NCI-H146 (cell line): ENCODE results near the gene SLC8A1.

Experiments
- DNase-seq: peaks from one replicate; lab custom pipeline; 2025; lab: John Stamatoyannopoulos, UW

The SLC8A1 gene

DNA sequence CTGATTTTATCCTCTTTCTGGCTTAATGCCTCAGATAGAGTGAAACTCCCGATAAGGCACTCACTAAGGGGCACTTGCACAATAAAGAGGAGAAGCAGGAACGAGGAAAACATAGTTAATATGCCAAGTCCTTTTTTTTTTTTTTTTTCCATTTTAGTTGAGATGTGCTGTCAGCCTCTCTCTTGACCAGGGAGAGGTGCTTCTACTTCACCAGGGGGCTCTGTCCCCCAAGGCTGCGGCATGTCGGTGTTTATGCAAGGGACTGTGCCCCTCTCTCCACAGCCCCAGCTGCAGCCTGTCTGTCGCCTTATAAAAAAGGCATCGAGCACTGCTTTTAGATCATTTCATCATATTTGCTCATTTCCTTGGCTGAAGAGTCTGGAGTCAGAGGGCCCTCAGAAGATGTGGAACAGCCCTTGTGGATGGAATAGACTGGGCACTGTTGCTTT, 178.1 kb downstream of the SLC8A1 start:
- DNase-seq = no peak

DNA sequence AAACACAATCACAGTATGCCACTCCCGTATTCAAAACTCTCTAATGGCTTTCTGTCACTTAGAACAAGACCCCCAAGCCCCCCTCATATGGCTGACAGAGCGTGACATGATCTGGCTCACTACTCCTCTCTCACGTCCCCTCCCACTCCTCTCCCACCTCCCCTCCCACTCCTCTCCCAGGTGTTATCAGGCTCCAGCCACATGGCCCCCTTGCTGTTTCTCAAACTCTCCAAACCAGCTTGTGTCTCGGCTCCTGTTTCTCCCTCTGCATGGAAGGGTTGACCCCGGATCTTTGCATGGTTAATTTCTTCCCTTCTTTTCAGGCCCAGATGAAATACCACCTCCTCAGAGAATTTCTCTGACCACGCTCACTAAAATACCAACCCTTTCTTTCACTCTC, 180.8 kb downstream of the SLC8A1 start:
- DNase-seq = no peak

DNA sequence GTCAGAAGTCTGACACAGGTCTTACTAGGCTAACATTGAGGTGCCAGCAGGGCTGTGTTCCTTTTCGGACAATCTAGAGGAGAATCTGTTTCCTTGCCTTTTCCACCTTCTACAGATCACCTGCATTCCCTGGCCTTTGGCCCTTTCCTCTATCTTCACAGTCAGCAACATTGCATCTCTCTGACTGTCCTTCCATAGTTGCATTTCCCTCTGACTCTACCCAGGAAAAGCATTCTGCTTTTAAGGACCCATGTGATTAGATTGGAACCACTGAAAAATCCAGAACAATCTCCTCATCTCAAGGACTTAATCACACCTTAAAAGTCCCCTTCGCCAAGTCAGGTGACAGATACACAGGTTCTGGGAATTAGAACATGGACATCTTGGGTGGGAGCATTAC, 181.5 kb downstream of the SLC8A1 start:
- DNase-seq = no peak

DNA sequence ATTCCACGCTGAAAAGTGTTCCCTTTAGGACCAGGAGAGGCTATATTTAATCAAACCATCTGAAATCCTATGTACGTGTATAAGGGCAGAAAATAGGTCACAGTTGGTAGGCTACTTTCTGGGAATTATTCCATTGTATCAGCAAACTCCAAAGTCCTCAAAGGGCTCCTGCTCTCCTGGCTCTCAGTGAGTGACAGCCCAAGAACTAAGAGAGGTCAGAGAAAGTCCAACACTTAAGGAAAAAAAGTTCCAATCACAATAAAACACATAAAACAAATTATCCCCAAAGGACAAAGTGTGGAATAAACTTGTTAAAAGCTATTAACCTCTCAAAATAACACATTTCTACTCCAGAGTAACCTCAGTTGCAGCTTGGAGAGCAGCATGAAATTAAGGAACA, 183.3 kb downstream of the SLC8A1 start:
- DNase-seq = no peak

DNA sequence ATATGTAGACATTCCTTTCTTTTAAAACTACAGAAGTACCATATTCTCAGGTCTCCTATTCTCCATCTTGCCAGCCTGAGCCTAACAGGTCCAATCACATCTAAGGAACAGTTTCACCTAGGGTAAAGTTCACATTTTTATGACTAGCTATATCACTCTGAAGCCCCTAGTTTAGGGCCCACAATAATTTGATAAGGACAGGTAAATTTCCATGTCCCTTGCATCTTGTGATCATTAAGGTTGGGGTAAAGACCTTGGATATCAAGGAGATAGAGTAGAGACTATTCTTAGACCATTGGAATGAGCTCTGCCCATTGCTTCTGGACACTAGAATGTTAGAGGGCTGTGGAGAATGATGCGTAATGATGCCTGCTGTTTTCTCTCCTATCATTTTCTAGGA, 185.7 kb downstream of the SLC8A1 start:
- DNase-seq = no peak

DNA sequence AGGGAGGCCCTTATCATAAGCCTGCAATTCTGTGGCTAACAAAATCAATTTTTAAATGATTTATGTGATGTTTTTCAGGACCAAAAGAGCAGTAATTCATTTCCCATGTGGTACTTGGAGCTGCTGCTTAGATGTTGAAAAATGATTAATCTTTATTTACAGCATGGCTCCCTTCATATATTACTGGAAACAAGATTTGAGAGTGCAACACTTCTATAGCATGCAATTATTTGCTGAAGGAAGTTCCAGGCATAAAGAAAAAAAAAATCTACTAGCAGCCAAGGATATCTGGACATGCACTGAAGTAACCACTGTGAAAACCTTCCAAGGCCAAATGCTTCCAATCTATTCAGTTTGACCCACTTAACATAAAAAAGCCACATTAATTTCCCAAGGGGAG, 186.3 kb downstream of the SLC8A1 start:
- DNase-seq = no peak

DNA sequence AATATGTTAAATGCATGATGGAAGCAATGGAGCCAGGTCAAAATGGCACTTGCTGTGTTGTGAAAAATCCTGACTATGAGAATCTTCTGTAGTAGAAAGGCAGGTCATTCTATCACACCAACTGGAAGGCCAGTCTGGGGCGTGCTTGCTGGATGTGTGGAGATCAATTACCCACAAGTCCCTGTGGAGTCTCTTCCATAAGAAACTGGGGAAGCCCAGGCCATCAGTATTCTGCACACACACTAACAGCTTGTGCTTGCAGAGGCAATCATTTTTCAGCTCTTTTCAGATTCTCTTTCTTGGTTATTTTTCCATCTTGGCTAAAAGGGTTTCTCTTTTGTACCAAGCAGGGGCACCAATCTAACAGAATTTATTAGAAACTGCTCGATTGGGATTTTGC, 190.8 kb downstream of the SLC8A1 start:
- DNase-seq = no peak

DNA sequence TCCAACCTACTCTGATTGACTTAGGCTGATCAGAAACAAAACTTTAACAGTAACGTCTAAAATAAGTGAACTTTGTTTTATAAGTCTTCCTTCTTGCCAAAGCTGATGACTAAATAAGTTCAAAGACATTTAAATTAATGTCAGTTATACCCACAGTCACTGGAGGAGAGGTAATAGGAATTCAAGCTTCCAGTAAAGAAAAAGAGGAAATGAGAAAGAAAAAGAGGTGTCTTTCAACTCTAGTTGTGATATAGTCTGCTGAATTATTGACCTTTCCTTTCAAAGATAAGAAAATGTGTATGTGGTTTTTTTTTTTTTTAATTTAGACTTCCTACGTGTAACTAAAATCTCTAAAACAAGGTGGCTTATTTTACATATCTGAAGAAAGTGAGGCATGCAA, 191.5 kb downstream of the SLC8A1 start:
- no peak for DNase-seq

DNA sequence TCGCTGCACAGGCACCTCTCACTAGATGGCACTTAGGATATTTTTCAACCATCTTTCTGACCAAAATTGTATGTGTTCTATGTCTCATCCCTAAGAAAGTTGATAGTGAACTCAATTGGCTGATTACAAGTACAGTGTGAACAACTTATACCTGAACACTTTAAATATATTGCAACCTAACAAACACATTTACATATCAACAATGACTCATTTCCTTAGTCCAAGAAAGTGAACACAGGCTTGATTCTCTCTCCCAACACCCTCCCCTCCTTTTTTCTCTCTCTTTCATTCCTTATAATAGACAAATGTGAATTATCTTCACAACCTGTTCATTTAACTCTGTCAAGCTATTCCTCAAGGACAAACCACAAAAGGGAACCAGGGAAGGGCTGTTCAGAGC, 192.0 kb downstream of the SLC8A1 start:
- no peak for DNase-seq

DNA sequence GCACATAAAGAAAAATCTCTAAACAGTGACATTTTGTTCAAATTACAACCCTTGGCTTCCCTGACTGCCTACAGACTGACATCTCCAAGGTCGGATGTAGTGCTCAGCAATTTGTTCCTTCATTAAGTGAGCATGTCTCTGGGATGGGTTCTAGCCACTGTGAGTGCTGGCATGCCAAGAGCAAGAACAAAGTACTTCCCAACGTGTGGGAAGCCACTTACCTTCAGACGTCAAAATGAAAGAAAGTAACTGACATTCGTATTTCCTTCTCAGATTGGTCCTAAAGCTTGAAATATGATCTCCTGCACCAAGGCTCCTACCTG, 193.8 kb downstream of the SLC8A1 start:
- no peak for DNase-seq

DNA sequence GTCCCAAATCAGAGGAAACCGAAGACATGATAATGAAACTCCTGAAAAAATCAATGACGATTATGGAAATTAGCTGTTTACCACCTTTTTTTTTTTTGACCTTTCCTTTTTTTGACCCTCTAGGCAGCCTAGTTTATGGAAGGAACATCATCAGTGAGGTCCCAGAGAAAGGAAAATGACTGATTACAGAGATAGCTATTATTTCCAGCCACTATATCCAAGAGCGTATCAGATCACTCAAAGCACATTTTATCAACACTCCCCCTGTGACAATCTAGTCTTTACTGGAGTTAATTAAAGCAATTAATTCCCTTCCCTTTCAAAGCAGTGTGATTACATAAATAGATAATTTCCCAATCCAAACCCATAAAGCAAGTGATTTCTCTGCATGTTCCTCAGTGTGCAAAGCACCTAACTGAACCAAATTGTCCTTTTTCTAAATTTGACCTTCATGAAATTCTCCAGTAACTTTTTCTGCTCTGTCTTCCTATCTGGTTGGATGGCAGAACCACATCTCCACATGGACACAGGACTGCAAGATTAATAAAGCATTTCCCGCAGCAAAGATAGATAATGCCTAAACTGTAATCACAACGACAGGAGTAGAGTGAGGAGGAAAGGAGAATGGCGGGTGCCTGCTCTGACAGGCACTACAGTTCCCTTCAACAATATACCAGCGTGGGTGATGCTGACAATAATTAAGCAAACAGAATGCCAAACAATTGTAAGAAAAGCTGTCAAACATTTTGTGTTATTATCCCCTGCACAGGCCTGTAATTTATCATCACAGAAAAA, 194.4 kb downstream of the SLC8A1 start:
- DNase-seq = peak; percentile 82

DNA sequence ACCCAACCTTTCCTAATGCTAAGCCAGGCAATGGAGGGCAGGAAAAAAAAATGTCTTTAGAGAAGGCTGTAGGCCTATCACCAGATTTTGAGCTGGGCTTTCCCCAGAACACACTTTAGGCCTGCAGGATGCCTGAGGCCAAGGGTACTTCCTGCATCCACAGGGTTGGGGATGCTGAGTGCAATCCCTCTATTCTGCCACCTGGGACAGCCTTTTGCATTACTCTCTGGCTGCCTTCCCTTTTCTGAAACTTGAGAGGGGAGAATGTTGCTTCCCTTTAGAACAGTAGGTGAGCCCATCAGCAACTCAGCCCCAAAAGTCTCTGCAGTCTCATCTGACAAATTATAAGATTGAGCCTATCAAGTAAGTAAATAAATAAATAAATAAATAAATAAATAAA, 195.2 kb downstream of the SLC8A1 start:
- peak; percentile 87 for DNase-seq

DNA sequence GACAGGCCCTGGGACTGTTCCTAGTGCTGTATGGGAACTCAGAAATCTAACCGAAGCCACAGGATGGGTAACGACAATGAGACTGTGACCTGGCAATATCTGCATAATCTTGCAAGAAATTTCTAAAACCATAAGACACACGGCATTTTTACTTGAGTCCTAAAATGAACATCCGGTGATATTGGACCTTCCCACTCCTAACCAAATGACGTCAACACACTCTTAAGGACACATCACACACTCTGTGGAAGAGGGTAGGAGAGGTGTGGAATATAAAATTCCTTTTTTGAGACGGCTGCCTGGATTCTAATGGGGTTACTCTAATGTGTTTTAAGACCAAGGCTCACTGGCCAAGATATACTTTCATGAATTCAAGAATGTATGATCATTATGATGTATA, 195.9 kb downstream of the SLC8A1 start:
- no peak for DNase-seq

DNA sequence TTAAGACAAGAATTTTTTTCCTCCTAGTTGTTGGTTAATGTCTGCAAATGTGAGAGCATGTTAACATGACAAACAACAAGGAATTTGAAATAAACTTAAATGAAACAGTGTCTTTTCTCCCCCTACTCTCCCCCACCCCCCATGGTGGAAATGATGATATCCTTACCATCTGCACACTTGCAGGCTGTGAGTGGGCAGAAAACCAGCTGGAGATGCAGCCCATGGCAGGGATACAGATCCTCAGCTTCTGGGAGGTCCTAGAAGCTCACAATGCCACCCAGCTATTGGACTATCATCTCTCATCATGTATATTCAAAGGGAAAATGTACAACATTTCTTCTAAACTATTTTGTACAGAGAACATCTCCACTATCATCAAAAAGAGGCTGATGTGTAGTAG, 196.8 kb downstream of the SLC8A1 start:
- peak; percentile 6 for DNase-seq

DNA sequence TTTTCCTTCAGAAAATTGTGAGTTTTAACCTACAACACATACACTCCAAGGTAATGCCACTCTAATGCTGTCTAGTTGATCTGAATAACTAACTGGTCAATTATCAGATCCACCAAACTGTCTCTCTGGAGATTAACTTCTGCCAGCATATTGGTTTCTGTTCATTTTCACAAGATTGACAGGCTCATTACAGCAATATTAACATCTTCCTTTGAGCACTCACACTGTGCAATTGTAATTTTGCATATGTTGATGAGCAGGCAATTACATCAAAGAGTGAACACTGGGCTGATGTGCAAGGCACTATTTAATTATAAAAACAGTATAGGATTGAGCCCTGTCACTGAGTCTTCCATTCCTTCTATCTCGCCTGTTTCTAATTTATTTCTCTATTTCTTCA, 197.3 kb downstream of the SLC8A1 start:
- no peak for DNase-seq

DNA sequence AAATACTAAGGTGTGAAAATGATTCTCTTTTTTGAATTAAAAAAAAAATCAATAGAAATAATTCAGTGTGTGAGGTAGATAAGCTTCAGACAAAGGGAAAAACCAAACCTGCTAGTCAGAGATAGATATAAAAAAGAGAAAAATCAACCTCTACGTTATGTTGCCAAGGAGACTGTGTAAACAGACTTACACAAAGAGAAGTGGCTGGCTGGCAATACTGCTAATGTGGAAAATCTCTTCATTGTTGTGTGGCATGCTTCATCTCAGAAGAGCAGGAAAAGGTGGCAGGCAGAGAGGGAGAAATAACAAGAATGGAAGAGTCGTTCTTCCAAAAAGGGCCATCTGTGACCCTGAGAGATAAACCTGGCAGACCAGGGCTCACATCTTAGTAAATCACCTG, 200.8 kb downstream of the SLC8A1 start:
- peak; percentile 96 for DNase-seq

DNA sequence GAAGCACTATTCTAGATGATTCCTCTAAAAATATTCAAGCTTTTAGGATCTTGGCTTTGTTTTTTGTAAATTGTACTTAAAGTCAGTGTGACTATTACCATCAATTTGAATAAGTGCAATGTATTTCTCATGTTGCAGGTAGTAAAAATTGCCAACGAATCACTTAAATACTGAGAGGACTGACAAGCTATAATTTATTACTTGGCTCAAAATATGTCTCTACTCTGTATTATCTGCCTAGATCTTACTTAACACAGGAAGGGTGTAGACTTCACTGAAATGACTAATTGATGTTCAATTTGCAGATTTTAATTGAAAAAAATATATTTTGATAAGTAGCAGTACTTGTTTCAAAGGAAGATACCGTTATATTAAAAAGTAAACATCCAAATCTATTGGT, 202.3 kb downstream of the SLC8A1 start:
- no peak for DNase-seq

DNA sequence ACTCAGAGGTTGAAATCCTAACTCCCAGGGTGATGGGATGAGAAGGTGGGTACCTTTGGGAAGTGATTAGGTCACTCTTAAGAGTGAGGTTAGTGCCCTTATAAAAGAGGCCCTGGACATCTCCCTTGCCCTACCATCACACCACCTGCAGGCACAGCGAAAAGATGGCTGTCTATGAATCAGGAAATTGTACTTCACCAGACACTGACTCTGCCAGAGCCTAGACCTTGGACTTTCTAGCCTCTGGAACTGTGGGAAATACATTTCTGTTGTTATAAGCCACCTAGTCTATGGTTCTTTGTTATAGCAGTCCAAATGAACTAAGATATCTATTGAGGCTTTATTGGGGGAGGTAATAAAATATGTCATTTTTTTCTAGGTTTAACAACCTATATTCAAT, 203.6 kb downstream of the SLC8A1 start:
- no peak for DNase-seq

DNA sequence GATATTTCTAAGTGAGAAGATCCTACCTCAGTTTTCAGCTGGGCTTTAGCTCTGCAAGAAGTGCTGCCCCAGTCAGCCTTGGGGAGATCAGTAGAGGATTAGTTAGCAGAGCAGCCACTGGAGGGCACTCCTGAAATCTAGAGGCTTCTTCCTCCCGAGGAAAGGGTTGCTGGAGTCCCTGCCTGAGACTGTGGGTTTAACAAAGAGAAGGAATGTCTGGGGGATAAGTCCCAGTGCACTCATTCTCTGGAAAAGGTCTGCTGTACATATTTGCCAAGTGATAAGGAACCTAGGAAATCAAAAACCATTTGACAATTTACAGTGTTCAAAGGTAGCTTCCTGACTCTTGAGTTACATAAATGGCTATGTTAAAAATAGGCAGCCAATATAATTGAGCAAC, 207.2 kb downstream of the SLC8A1 start:
- peak; percentile 76 for DNase-seq

DNA sequence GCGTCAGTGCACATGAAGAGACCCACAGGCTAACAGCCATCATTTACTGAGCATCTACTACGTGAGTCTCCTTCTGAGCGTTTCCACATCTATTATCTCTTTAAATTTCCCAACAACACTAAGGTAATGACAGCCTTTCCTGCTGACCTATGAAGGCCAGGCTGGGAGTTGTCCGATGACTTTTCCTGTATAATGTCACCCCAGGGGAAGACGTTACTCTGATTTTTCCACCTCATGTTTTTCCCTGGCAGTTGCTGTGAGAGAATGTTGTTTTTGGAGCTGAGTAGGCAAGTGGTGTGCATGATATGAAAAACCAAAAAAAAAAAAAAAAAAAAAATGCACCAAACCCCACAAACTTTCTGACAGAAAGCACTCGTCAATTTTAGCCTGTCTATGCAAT, 207.6 kb downstream of the SLC8A1 start:
- DNase-seq = no peak

DNA sequence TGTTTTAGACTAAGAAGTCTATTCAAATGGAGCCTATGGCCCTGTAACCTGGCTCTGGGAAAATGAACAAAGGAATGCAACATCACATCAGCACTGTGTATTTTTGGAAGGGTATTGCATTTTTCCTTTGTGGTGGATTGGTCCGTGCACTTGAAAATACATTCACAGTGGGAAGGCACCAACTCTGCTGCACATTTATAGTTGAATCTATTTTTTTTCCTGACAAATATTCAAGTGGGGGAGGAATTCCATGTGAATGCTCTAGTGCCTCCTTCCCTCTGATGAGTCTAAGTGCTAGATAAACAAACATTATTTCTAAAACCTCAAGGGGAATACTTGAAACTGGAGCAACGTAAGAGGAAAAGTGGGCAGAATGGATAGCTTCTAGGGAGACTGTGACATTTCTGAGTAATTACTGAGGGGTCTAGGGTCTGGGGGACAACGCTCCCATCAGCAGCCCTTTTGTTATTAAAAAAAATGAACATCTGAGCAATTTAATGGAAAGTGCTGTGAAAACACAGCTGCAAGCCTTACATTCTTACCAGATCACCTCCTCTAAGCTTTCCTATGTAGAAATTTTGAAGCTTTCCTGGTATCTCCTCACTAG, 208.2 kb downstream of the SLC8A1 start:
- DNase-seq = peak; percentile 75

DNA sequence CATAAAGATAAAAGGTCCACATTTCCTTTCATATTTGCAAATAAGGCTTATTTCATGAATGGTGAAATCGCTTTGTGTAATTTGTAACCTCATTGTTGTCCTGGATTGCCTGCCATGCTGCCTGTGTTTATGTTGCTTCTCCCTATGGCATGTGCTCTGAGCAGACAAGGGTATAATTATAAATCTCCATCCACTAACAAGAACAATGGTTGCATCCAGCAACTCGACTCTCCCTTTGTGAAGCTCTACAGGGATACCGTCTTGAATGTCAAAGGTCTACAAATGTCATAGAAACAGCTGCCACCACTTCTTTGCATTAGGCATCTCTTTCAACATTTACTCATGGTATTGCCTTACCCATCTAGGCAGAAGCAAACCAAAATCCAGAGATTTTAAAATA, 209.6 kb downstream of the SLC8A1 start:
- DNase-seq = peak; percentile 98

DNA sequence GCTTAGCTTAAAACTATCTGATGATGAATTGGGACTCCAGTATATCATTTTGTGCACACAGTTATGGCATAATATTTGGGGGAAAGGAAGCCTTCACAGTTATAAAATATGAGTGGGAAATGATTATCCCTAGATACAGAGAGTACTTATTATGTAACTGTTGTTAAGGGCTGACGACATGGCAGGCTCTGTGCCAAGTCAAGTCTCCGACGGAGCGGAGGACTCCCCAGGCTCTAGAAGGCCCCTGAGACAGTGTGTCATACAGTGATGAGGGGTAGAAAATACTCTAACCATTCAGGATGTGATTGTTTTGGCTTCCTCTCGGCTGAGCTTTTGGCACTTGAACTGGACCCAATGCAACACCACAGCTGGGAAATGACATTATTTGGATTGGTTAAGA, 211.8 kb downstream of the SLC8A1 start:
- peak; percentile 38 for DNase-seq
